H9 (cell line): ENCODE results near the gene PEG3. TPM values are rescaled to one million over a fixed set of nuclear protein-coding genes. Genes with fewer than 3 reads are reported as not detected.
A peak's percentile ranks its signal among the peaks of the same experiment; 100 is the strongest.

Source experiments
- DNase-seq: peaks from one replicate; pipeline ENCODE4 v3.0.0-alpha.2; 2017
- H2AFZ ChIP-seq: one replicate; pipeline ENCODE4 v1.6.1; 2013; ENCODE audit warnings: mild to moderate bottlenecking, low read length, control low read depth, moderate library complexity
- H2AK5ac ChIP-seq: 2 replicates; pipeline ENCODE4 v1.6.1; 2013; ENCODE audit warnings: low read length, control low read depth, mixed read lengths; ENCODE audit not compliant: insufficient read length
- H2BK120ac ChIP-seq: one replicate; pipeline ENCODE4 v1.6.1; 2013; ENCODE audit warnings: low read depth, mild to moderate bottlenecking, low read length, control low read depth, inconsistent platforms; ENCODE audit not compliant: poor library complexity, severe bottlenecking
- H2BK12ac ChIP-seq: 2 replicates; pipeline ENCODE4 v1.6.1; 2013; ENCODE audit warnings: low read length, control low read depth, mixed read lengths, low read depth; ENCODE audit not compliant: insufficient read length
- H2BK15ac ChIP-seq: 2 replicates; pipeline ENCODE4 v1.6.1; 2013; ENCODE audit warnings: low read depth, low read length, control low read depth
- H2BK20ac ChIP-seq: one replicate; pipeline ENCODE4 v1.6.1; 2013; ENCODE audit warnings: low read depth, mild to moderate bottlenecking, low read length, control low read depth, inconsistent platforms; ENCODE audit not compliant: poor library complexity, severe bottlenecking
- H2BK5ac ChIP-seq: 2 replicates; pipeline ENCODE4 v1.6.1; 2013; ENCODE audit warnings: low read length, control low read depth, mixed read lengths; ENCODE audit not compliant: insufficient read length
- H3K14ac ChIP-seq: 2 replicates; pipeline ENCODE4 v1.6.1; 2013; ENCODE audit warnings: low read length, control low read depth; ENCODE audit not compliant: insufficient read depth
- H3K18ac ChIP-seq: 2 replicates; pipeline ENCODE4 v1.6.1; 2013; ENCODE audit warnings: low read depth, mild to moderate bottlenecking, mixed read lengths, low read length, control low read depth; ENCODE audit not compliant: insufficient read length
- H3K23ac ChIP-seq: 2 replicates; pipeline ENCODE4 v1.6.1; 2013; ENCODE audit warnings: low read length, control low read depth, mixed read lengths, low read depth; ENCODE audit not compliant: insufficient read length
- H3K23me2 ChIP-seq: 2 replicates; pipeline ENCODE4 v1.6.1; 2013; ENCODE audit warnings: low read depth, mild to moderate bottlenecking, mixed read lengths, low read length, control low read depth; ENCODE audit not compliant: insufficient read length, poor library complexity, severe bottlenecking
- H3K27ac ChIP-seq: 2 replicates; pipeline ENCODE4 v1.5.1; 2013; ENCODE audit warnings: low read length, control low read depth, mixed read lengths, low read depth; ENCODE audit not compliant: insufficient read length
- H3K27me3 ChIP-seq: 2 replicates; pipeline ENCODE4 v1.6.1; 2013; ENCODE audit warnings: low read length, control low read depth, inconsistent platforms; ENCODE audit not compliant: insufficient read depth
- H3K4ac ChIP-seq: 2 replicates; pipeline ENCODE4 v1.6.1; 2013; ENCODE audit warnings: low read depth, mild to moderate bottlenecking, control low read depth, inconsistent platforms, low read length, moderate library complexity
- H3K4me1 ChIP-seq: 2 replicates; pipeline ENCODE4 v1.6.1; 2013; ENCODE audit warnings: low read length, control low read depth, inconsistent platforms; ENCODE audit not compliant: insufficient read depth
- H3K4me2 ChIP-seq: 2 replicates; pipeline ENCODE4 v1.6.1; 2013; ENCODE audit warnings: low read length, control low read depth, mixed read lengths; ENCODE audit not compliant: insufficient read length, insufficient read depth
- H3K56ac ChIP-seq: 2 replicates; pipeline ENCODE4 v1.6.1; 2013; ENCODE audit warnings: low read depth, mild to moderate bottlenecking, mixed read lengths, low read length, control low read depth; ENCODE audit not compliant: insufficient read length
- H3K79me1 ChIP-seq: 2 replicates; pipeline ENCODE4 v1.6.1; 2013; ENCODE audit warnings: low read depth, mild to moderate bottlenecking, moderate library complexity, low read length, control low read depth, inconsistent platforms; ENCODE audit not compliant: insufficient read depth, poor library complexity, severe bottlenecking
- H3K79me2 ChIP-seq: 2 replicates; pipeline ENCODE4 v1.6.1; 2013; ENCODE audit warnings: low read length, control low read depth, inconsistent platforms; ENCODE audit not compliant: insufficient read depth
- H3K9ac ChIP-seq: 2 replicates; pipeline ENCODE4 v1.6.1; 2013; ENCODE audit warnings: low read length, control low read depth, mixed read lengths; ENCODE audit not compliant: insufficient read length; ENCODE audit errors: extremely low read depth
- H3K9me3 ChIP-seq: one replicate; pipeline ENCODE4 v1.6.1; 2013; ENCODE audit warnings: low read depth, low read length, inconsistent platforms; ENCODE audit not compliant: control insufficient read depth
- H3T11ph ChIP-seq: one replicate; pipeline ENCODE4 v1.6.1; 2013; ENCODE audit warnings: mild to moderate bottlenecking, low read length, control low read depth, inconsistent platforms
- H4K20me1 ChIP-seq: one replicate; pipeline ENCODE4 v1.6.1; 2013; ENCODE audit not compliant: control insufficient read depth, insufficient read length, insufficient read depth
- H4K5ac ChIP-seq: 2 replicates; pipeline ENCODE4 v1.6.1; 2013; ENCODE audit warnings: low read depth, mild to moderate bottlenecking, mixed read lengths, low read length, control low read depth; ENCODE audit not compliant: insufficient read length
- H4K8ac ChIP-seq: replicated peaks from 2 replicates; pipeline ENCODE4 v1.6.1; 2013; ENCODE audit warnings: low read length, control low read depth, mixed read lengths, low read depth; ENCODE audit not compliant: insufficient read length
- H4K91ac ChIP-seq: 2 replicates; pipeline ENCODE4 v1.6.1; 2013; ENCODE audit warnings: low read depth, mild to moderate bottlenecking, moderate library complexity, mixed read lengths, low read length, control low read depth; ENCODE audit not compliant: insufficient read length
- H3K27ac Mint-ChIP-seq, 3 experiments: 2 replicates in 2 of 3; 3 replicates in 1 of 3; pipeline ENCODE4 v1.8.0; 2020 to 2021; ENCODE audit warnings: mixed read lengths in 3 of 3, mild to moderate bottlenecking in 1 of 3, moderate library complexity in 1 of 3
- H3K27me3 Mint-ChIP-seq: 2 replicates; pipeline ENCODE4 v1.8.0; 2021; ENCODE audit warnings: low read depth, mild to moderate bottlenecking, moderate library complexity, mixed read lengths
- H3K36me3 Mint-ChIP-seq, 3 experiments: 2 replicates in 2 of 3; 3 replicates in 1 of 3; pipeline ENCODE4 v1.8.0; 2020 to 2021; ENCODE audit warnings: low read depth in 3 of 3, mixed read lengths in 3 of 3; ENCODE audit not compliant: insufficient read depth in 1 of 3
- H3K4me1 Mint-ChIP-seq, 2 experiments: 2 replicates each; pipeline ENCODE4 v1.8.0; 2020; ENCODE audit warnings: mixed read lengths in 2 of 2
- H3K4me3 Mint-ChIP-seq, 2 experiments: 2 replicates in 1 of 2; 3 replicates in 1 of 2; pipeline ENCODE4 v1.8.0; 2020 to 2021; ENCODE audit warnings: mild to moderate bottlenecking in 2 of 2, mixed read lengths in 2 of 2, moderate library complexity in 1 of 2
- H3K9me3 Mint-ChIP-seq, 2 experiments: 2 replicates in 1 of 2; 3 replicates in 1 of 2; pipeline ENCODE4 v1.8.0; 2020; ENCODE audit warnings: mild to moderate bottlenecking in 2 of 2, mixed read lengths in 2 of 2, moderate library complexity in 1 of 2
- WGBS: extraction: QIAGEN DNeasy Blood & Tissue Kit; methylation state at CpG from one replicate; pipeline ENCODE4 v1.1.7; 2013; ENCODE audit warnings: missing lambda C conversion rate, low lambda C conversion rate, mixed read lengths; ENCODE audit not compliant: insufficient read length; ENCODE audit errors: extremely low coverage; 5-methylcytosine and 5-hydroxymethylcytosine counted together
- long read RNA-seq: library from polyadenylated mRNA; unstranded; transcript quantifications from one replicate; pipeline ENCODE4 v2.0.0, GENCODE V29; 2020
- total RNA-seq: library from RNA; stranded (reverse); gene quantifications from 2 replicates; pipeline ENCODE4 v1.2.1, GENCODE V29; 2021
- TF ChIP-seq, protein P1 (sequence below): fragments of 200-600 bp; sonication (generic); conservative IDR thresholded peaks from 3 replicates; pipeline ENCODE4 v1.8.0; 2021; ENCODE audit warnings: antibody characterized with exemption, mild to moderate bottlenecking

The PEG3 gene
- not detected in 2 replicates for total RNA-seq
- long read RNA-seq: 0 reads

DNA sequence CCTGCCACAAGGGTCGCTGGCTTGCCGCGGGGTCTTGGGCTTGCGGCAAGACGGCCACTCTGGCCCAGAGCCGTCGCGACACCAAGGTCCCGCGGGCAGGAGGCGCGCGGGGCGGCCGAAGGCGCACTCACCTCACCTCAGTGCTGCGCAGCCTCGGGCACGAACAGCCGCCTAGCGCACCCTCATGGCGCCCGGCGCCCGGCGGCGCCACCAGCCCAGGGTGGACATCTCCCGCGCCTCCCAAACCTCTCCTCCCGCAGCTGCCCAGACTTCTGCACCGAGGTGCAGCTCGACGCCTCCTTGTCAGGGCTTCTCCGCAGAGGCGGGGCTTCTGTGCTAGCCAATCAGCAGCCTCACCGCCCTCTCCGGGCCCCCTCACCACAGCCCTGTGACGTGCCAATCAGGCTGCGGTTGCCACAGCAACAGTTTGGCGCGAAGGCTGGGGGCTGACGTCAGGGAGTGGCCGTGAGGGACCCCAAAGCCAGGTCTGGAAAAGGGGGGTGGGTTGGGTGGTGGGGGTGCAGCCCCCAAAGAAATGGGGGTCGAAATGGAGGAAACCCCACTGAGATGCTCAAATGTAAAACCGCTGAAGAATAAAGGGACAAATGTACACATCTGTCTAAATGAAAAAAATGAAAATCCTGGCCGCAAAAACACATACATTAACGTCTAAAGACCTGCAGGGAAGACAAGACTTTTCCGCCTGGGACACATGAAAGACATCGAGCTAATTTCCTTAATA is at the start of gene PEG3, which contains the start of gene ZIM2:
TSS of gene PEG3 (minus strand) at position 276 of the 742 bp plus-strand sequence. CDS start 16,071 bp downstream, outside the sequence.
TSS of gene ZIM2 (minus strand) at position 276 of the 742 bp plus-strand sequence. CDS start 16,449 bp downstream, outside the sequence.
- H4K8ac ChIP-seq: no peak within 1 kb of the TSS
- H3K36me3 Mint-ChIP-seq: peaks cover 22 to 30% (median 26%) of the 10 kb centered on the region in 3 experiments
- peaks cover 61 to 62% of the 10 kb centered on the region in 2 experiments for H3K9me3 Mint-ChIP-seq
- H3K27ac Mint-ChIP-seq: no peak within 1 kb of the TSS
- H3K4me2 ChIP-seq: peak within 1 kb of the TSS; percentile 43
- no peaks in the 10 kb centered on the region for H3K4me1 ChIP-seq
- no peak within 1 kb of the TSS for H3K56ac ChIP-seq
- no peaks in the 10 kb centered on the region for H3K79me1 ChIP-seq
- no peak within 1 kb of the TSS for H4K5ac ChIP-seq
- no peak within 1 kb of the TSS for H3K23ac ChIP-seq
- no peak within 1 kb of the TSS for H2BK5ac ChIP-seq
- no peak for DNase-seq
- H3K23me2 ChIP-seq: no peaks in the 10 kb centered on the region
- H3K9me3 ChIP-seq: peaks cover 65% of the 10 kb centered on the region
- H4K91ac ChIP-seq: no peak within 1 kb of the TSS
- H3K27ac ChIP-seq: no peak within 1 kb of the TSS
- no peak within 1 kb of the TSS for H2AK5ac ChIP-seq
- WGBS: no CpG with 5 or more reads among the region's 49 CpGs
- H3K14ac ChIP-seq: no peak within 1 kb of the TSS
- H3K4me3 Mint-ChIP-seq: no peak within 1 kb of the TSS
- no peaks in the 10 kb centered on the region for H3K79me2 ChIP-seq
- no peaks in the 10 kb centered on the region for H3K27me3 ChIP-seq
- H3K9ac ChIP-seq: peak within 1 kb of the TSS; percentile 41
- no peak within 1 kb of the TSS for H2BK15ac ChIP-seq
- H3K27me3 Mint-ChIP-seq: peaks cover 5% of the 10 kb centered on the region
- H3T11ph ChIP-seq: no peak within 1 kb of the TSS
- H2AFZ ChIP-seq: no peak within 1 kb of the TSS
- H2BK20ac ChIP-seq: no peak within 1 kb of the TSS
- no peak within 1 kb of the TSS for H2BK12ac ChIP-seq
- no peak within 1 kb of the TSS for H2BK120ac ChIP-seq
- no peaks in the 10 kb centered on the region for H3K4me1 Mint-ChIP-seq
- TF ChIP-seq, protein P1, sequence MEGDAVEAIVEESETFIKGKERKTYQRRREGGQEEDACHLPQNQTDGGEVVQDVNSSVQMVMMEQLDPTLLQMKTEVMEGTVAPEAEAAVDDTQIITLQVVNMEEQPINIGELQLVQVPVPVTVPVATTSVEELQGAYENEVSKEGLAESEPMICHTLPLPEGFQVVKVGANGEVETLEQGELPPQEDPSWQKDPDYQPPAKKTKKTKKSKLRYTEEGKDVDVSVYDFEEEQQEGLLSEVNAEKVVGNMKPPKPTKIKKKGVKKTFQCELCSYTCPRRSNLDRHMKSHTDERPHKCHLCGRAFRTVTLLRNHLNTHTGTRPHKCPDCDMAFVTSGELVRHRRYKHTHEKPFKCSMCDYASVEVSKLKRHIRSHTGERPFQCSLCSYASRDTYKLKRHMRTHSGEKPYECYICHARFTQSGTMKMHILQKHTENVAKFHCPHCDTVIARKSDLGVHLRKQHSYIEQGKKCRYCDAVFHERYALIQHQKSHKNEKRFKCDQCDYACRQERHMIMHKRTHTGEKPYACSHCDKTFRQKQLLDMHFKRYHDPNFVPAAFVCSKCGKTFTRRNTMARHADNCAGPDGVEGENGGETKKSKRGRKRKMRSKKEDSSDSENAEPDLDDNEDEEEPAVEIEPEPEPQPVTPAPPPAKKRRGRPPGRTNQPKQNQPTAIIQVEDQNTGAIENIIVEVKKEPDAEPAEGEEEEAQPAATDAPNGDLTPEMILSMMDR: no peak
- no peak within 1 kb of the TSS for H3K4ac ChIP-seq
- H3K18ac ChIP-seq: no peak within 1 kb of the TSS
- no peaks in the 10 kb centered on the region for H4K20me1 ChIP-seq
